ENCODE data around the gene CCDC47.

The CCDC47 gene

DNA sequence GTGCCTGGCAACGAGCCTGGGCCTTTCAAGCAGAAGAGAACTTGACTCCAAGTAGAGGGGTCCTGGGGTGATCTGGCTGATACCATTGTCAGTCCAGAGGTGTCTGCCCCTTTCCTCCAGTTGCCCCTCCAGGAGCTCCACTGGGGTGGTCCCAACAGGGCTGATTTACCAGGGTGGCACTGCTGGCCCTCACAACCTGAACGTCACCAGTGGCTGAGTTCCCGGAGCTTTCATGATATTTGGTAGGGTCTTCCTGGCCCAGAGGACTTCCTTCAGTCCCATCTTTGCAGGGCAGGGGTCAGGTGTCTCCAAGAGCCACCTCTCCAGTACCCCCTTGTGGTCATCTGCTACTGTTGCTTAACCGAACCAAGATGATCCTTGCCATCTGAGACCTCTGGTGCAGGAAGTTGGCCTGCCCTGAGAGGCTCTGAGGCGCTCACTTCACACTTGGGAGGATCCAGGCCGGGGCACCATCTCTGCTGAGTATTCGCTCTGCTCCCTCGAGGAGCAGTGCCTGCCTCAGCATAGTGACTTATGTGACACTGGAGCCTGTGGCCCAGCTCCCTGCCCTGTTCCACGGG, 76.9 kb downstream of the CCDC47 start:
- no peak for DNase-seq

DNA sequence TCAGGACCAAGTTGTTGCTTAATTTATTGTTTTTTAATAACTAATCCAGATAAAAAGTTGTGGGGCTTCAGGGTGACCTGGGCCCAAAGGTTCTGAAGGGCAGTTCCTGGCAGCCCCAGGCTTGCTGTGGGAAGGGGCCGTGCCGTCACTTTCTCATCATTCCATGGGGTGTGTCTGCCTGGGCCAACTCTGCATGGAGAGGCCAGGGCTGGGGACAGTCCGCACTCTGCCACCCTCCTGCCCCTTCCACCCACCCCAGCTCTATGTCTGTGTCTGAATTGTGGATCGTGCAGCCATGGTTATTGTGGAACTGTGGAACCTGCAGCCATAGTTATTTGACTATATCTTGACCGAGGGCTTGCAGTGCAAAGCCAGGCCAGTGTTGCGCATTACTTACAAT, 77.5 kb downstream of the CCDC47 start:
- no peak for DNase-seq

Measured in NCI-H1436 treated with DMSO at 0.1 percent for 48 hours (cell line).